CD4-positive, CD25-positive, alpha-beta regulatory T cell (primary cell): ENCODE results near the gene SLC25A34. TPM values are rescaled to one million over a fixed set of nuclear protein-coding genes. Genes with fewer than 3 reads are reported as not detected.
A peak's percentile ranks its signal among the peaks of the same experiment; 100 is the strongest.

ENCODE experiments used
- ATAC-seq, 2 donors: fragments of 150-1000 bp; cut with Tn5 transposase; one replicate each; pipeline ENCODE4 v1.10.0; 2021; ENCODE audit warnings: low read depth in 2 of 2, moderate number of reproducible peaks in 2 of 2, moderate library complexity in 1 of 2
- DNase-seq, 3 donors: peaks; one replicate each; pipeline versions ENCODE4 v3.0.0 to v3.0.0-alpha.2; 2012 to 2022; ENCODE audit warnings: mixed read lengths in 1 of 3
- H3K27ac ChIP-seq: one replicate; pipeline ENCODE4 v1.7.0; 2013; ENCODE audit warnings: mild to moderate bottlenecking, low read length; ENCODE audit not compliant: insufficient read depth, poor library complexity, severe bottlenecking
- H3K27me3 ChIP-seq: one replicate; pipeline ENCODE4 v1.7.0; 2013; ENCODE audit warnings: low read length; ENCODE audit not compliant: control insufficient read depth, insufficient read depth
- H3K36me3 ChIP-seq: one replicate; pipeline ENCODE4 v1.7.0; 2013; ENCODE audit warnings: mild to moderate bottlenecking, low read length, moderate library complexity; ENCODE audit not compliant: control insufficient read depth, insufficient read depth
- H3K4me1 ChIP-seq: 2 replicates; pipeline ENCODE4 v1.7.0; 2013; ENCODE audit warnings: mild to moderate bottlenecking, low read length; ENCODE audit not compliant: insufficient read depth, control insufficient read depth, poor library complexity, severe bottlenecking
- H3K4me3 ChIP-seq: one replicate; pipeline ENCODE4 v1.7.0; 2013; ENCODE audit warnings: low read depth, mild to moderate bottlenecking, low read length, moderate library complexity
- H3K9me3 ChIP-seq, 2 experiments: 1 replicate in 1 of 2; 2 replicates in 1 of 2; pipeline ENCODE4 v1.7.0; 2013; ENCODE audit warnings: low read length in 2 of 2, mild to moderate bottlenecking in 1 of 2, moderate library complexity in 1 of 2; ENCODE audit not compliant: control insufficient read depth in 2 of 2
- H3K27ac Mint-ChIP-seq, 3 donors: one replicate each; pipeline ENCODE4 v1.8.0; 2020 to 2022; ENCODE audit warnings: mild to moderate bottlenecking in 3 of 3, mixed read lengths in 3 of 3, moderate library complexity in 2 of 3
- H3K27me3 Mint-ChIP-seq: one replicate; pipeline ENCODE4 v1.8.0; 2022; ENCODE audit warnings: mild to moderate bottlenecking, mixed read lengths
- H3K36me3 Mint-ChIP-seq: one replicate; pipeline ENCODE4 v1.8.0; 2020; ENCODE audit warnings: mixed read lengths
- H3K4me1 Mint-ChIP-seq, 4 donors: one replicate each; pipeline ENCODE4 v1.8.0; 2020 to 2022; ENCODE audit warnings: mixed read lengths in 4 of 4, mild to moderate bottlenecking in 1 of 4
- H3K4me3 Mint-ChIP-seq, 4 donors: one replicate each; pipeline ENCODE4 v1.8.0; 2020 to 2022; ENCODE audit warnings: mild to moderate bottlenecking in 4 of 4, mixed read lengths in 4 of 4, moderate library complexity in 3 of 4
- H3K9me3 Mint-ChIP-seq, 7 donors: one replicate each; pipeline ENCODE4 v1.8.0; 2020 to 2022; ENCODE audit warnings: mixed read lengths in 7 of 7, mild to moderate bottlenecking in 3 of 7, moderate library complexity in 2 of 7
- polyA plus RNA-seq, 4 donors: library from polyadenylated mRNA; unstranded; fragments of 300-500 nt; fragmentation: Illumina TruSeq; gene quantifications; one replicate each; pipeline ENCODE4 v1.2.3, GENCODE V29; 2021
- total RNA-seq: library from RNA; stranded (reverse); gene quantifications from one replicate; pipeline ENCODE4 v1.2.3, GENCODE V29; 2022

SLC25A34 gene
- total and polyA plus RNA-seq, 5 donors from 2014 or later: 1.8 TPM; not detected in 4

DNA sequence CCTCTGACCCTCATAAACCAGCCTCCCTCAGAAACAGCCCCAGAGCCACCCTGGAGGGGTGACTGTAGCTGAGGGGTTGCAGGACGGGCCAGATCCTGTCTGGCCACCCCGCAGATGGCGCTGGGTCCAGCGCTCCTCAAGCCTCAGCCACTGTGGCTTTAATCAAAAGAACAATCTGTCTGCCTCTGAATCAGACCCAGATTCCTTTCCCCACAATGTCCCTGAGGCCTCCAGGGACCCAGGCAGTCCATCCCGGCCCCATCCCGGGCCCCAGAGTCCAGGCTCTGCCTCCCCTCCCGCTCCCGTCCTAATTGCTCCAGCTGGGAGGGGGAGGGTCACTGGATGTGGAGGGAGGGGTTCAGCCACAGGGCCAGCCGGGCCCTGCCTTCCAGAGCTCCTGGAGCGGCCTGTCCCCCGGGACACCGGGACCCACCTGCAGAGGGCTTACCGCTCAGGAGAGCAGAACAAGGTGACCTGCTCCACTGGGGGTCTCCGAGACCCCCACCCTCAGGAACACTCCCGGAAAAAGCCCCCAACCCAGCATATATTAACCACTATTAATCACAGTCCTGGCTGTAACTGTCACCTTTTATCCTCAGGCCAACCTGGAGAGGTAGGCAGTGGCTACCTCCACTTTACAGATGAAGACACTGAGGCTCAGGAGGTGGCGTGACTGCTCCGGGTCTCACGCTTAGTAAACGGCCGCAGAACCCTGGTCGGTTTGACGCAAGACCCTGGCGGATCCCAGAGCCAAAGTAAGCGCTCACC, 21.7 kb downstream of the SLC25A34 start:
- DNase-seq (no peak), ATAC-seq (no peak)
- Histone ChIP-seq H3K4me3 (no peak overlapping the region), H3K27me3 (peaks cover 6% of the 10 kb centered on the region), H3K27ac (no peak overlapping the region), H3K36me3 (no peaks in the 10 kb centered on the region), H3K9me3 (no peaks in the 10 kb centered on the region), H3K4me1 (peaks cover 14% of the 10 kb centered on the region)
- peaks cover 59% of the 10 kb centered on the region for H3K27me3 Mint-ChIP-seq
- H3K27ac Mint-ChIP-seq: no peak overlapping the region
- peak overlapping the region in 3 of 4 donors; percentile 58 to 70 (median 70) for H3K4me3 Mint-ChIP-seq
- H3K36me3 Mint-ChIP-seq: no peaks in the 10 kb centered on the region
- H3K4me1 Mint-ChIP-seq: peaks cover 0 to 19% (median 9%) of the 10 kb centered on the region in 4 donors
- H3K9me3 Mint-ChIP-seq: peaks cover 0 to 1% (median 0%) of the 10 kb centered on the region in 7 donors

DNA sequence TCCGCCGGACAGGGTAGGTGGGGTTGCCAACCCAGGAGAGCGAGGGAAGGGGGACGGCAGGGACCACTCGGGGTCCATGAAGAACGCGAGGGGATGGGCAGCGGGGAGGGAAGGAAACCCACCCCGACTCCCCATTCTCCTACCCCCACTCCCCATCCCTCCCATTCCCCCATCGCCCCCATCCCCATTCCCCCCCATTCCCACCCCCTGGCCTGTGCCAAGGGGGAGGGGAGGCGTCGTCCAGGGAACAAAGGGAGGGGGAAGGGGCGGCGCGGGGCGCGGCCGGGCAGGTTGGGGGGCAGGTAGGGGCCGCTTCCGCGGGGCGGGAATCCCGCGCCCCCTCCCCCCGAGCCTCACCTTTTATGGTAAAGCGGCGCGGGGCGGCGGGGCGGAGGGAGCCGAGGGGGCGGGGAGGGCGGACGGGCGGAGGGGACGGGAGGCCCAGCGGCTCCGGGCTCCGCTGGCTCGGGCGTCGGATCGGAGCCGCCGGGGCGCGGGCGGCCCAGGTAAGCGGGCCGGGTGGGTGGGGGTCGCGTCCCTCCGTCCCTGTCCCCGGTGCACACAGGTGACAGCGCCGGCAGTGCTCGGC, 22.4 kb downstream of the SLC25A34 start, which contains the start of gene FBLIM1:
TSS of gene FBLIM1 (plus strand) at position 453 of the 589 bp plus-strand sequence. CDS start 6,189 bp downstream, outside the sequence.
- no peak within 1 kb of the TSS for H3K27ac Mint-ChIP-seq
- H3K9me3 Mint-ChIP-seq: peaks cover 0 to 1% (median 0%) of the 10 kb centered on the region in 7 donors
- no peak for ATAC-seq
- H3K27ac ChIP-seq: no peak within 1 kb of the TSS
- H3K9me3 ChIP-seq: no peaks in the 10 kb centered on the region
- H3K4me3 Mint-ChIP-seq: peak within 1 kb of the TSS in 3 of 4 donors; percentile 61 to 70 (median 70)
- H3K4me1 Mint-ChIP-seq: peaks cover 0 to 19% (median 10%) of the 10 kb centered on the region in 4 donors
- H3K27me3 Mint-ChIP-seq: peaks cover 56% of the 10 kb centered on the region
- no peak within 1 kb of the TSS for H3K4me3 ChIP-seq
- peaks cover 6% of the 10 kb centered on the region for H3K27me3 ChIP-seq
- peaks cover 14% of the 10 kb centered on the region for H3K4me1 ChIP-seq
- DNase-seq: no peak
- no peaks in the 10 kb centered on the region for H3K36me3 ChIP-seq
- no peaks in the 10 kb centered on the region for H3K36me3 Mint-ChIP-seq

- DNase-seq (no peak), ATAC-seq (no peak)
- Histone ChIP-seq H3K36me3 (no peaks in the 10 kb centered on the region), H3K27me3 (peaks cover 6% of the 10 kb centered on the region), H3K27ac (no peak overlapping the region), H3K4me3 (no peak overlapping the region), H3K4me1 (peaks cover 14% of the 10 kb centered on the region), H3K9me3 (no peaks in the 10 kb centered on the region)
- Mint-ChIP-seq H3K27ac (no peak overlapping the region), H3K4me1 (peaks cover 0 to 19% (median 10%) of the 10 kb centered on the region in 4 donors), H3K36me3 (no peaks in the 10 kb centered on the region), H3K9me3 (peaks cover 0 to 1% (median 0%) of the 10 kb centered on the region in 7 donors), H3K27me3 (peaks cover 60% of the 10 kb centered on the region), H3K4me3 (peak overlapping the region in 1 of 4 donors; percentile 61)
These were observed 23.0 kb downstream of the SLC25A34 start for GRCh38 chr1:15758953-15759661.

DNA sequence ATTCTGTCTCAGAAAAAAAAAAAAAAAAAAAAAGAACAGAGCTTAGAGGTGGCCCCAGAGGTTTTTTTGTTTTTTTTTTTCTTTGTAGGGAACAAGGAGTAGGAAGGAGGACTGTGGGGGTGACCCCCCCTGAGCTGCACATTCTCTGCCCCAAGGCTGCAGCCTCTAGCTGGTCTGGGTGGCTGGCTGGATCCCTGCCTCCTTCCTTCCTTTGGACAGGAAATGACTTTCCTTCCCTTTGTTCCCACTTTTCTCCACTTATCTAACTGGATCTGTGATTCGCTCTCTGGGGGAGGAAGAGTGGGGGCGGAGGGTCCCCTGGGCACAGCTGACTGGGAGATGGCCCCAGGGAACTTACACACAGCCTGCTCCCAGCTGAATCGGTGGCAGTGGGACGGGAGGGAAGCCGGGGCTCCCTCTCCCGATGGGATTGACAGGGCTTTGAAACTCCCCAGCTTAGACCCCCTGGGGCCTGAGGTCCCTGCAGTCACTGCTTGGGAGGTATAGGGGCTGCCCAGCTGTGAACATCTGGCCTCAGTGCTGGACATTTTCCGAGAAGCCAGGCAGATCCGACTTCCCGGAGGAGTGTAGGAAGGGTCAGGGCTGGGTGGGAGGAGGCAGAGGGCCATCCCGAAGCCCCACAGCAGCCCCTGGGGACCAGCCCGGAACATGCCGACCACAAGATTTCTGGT, 24.6 kb downstream of the SLC25A34 start:
- no peaks in the 10 kb centered on the region for H3K36me3 Mint-ChIP-seq
- H3K4me3 Mint-ChIP-seq: peak overlapping the region in 1 of 4 donors; percentile 12
- H3K36me3 ChIP-seq: no peaks in the 10 kb centered on the region

GRCh38 chr1:15761366-15762128, 25.5 kb downstream of the SLC25A34 start:
- H3K36me3 ChIP-seq: no peaks in the 10 kb centered on the region
- Mint-ChIP-seq H3K4me3 (peak overlapping the region in 1 of 4 donors; percentile 12), H3K27me3 (peaks cover 49% of the 10 kb centered on the region), H3K4me1 (peaks cover 0 to 14% (median 5%) of the 10 kb centered on the region in 4 donors), H3K36me3 (no peaks in the 10 kb centered on the region), H3K9me3 (peaks cover 0 to 1% (median 0%) of the 10 kb centered on the region in 7 donors), H3K27ac (peak overlapping the region in 1 of 3 donors; percentile 57)
- no peaks in the 10 kb centered on the region for H3K9me3 ChIP-seq
- no peak overlapping the region for H3K4me3 ChIP-seq
- DNase-seq (no peak), ATAC-seq (no peak)
- peaks cover 6% of the 10 kb centered on the region for H3K27me3 ChIP-seq
- peaks cover 9% of the 10 kb centered on the region for H3K4me1 ChIP-seq
- no peak overlapping the region for H3K27ac ChIP-seq

More for the DNA sequence above, 24.6 kb downstream of the SLC25A34 start:
- Histone ChIP-seq H3K9me3 (no peaks in the 10 kb centered on the region), H3K4me1 (peaks cover 14% of the 10 kb centered on the region), H3K27me3 (peaks cover 6% of the 10 kb centered on the region), H3K4me3 (no peak overlapping the region), H3K27ac (no peak overlapping the region)
- DNase-seq (no peak), ATAC-seq (no peak)
- Mint-ChIP-seq H3K27ac (no peak overlapping the region), H3K27me3 (peaks cover 55% of the 10 kb centered on the region), H3K9me3 (peaks cover 0 to 1% (median 0%) of the 10 kb centered on the region in 7 donors), H3K4me1 (peaks cover 0 to 19% (median 10%) of the 10 kb centered on the region in 4 donors)

DNA sequence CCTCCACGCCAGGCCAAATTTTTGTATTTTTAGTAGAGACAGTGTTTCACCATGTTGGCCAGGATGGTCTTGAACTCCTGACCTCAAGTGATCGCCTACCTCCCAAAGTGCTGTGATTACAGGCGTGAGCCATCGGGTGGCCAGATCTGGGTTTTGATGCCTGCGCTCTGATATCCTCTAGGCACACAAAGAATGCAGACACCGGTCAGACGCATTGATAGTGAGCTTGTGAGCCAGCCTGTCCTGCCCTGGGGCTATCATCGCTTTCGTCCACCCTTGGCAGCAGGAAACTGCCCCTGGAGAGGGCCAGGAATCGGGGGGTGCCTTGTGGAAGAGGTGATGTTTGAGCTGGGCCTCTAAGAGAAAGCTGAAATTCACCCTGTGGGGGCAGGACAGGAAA, 26.5 kb downstream of the SLC25A34 start:
- Mint-ChIP-seq H3K9me3 (no peaks in the 10 kb centered on the region), H3K27ac (no peak overlapping the region), H3K27me3 (peaks cover 39% of the 10 kb centered on the region), H3K36me3 (no peaks in the 10 kb centered on the region), H3K4me1 (peaks cover 0 to 7% (median 5%) of the 10 kb centered on the region in 4 donors), H3K4me3 (no peak overlapping the region)
- no peak overlapping the region for H3K4me3 ChIP-seq
- peaks cover 8% of the 10 kb centered on the region for H3K4me1 ChIP-seq
- no peaks in the 10 kb centered on the region for H3K9me3 ChIP-seq
- ATAC-seq (no peak), DNase-seq (no peak)
- no peak overlapping the region for H3K27ac ChIP-seq
- no peaks in the 10 kb centered on the region for H3K36me3 ChIP-seq
- peaks cover 4% of the 10 kb centered on the region for H3K27me3 ChIP-seq
